Colonic mucosa (tissue), 4 donors: ENCODE measurements around the gene SHISA3. TPM values are rescaled to one million over a fixed set of nuclear protein-coding genes. Genes with fewer than 3 reads are reported as not detected.

Experiments used
- DNase-seq: peaks from one replicate; pipeline ENCODE4 v3.0.0-alpha.2; 2020
- H3K27ac ChIP-seq: fragments of 200-600 bp; one replicate; pipeline ENCODE4 v1.8.0; 2021
- H3K27me3 ChIP-seq: fragments of 200-600 bp; one replicate; pipeline ENCODE4 v1.8.0; 2021
- H3K36me3 ChIP-seq: fragments of 200-600 bp; one replicate; pipeline ENCODE4 v1.8.0; 2021
- H3K4me1 ChIP-seq: fragments of 200-600 bp; one replicate; pipeline ENCODE4 v1.8.0; 2021; ENCODE audit warnings: mild to moderate bottlenecking
- H3K4me3 ChIP-seq: fragments of 200-600 bp; one replicate; pipeline ENCODE4 v1.8.0; 2021
- H3K9ac ChIP-seq, 2 donors: one replicate each; pipeline ENCODE4 v1.7.0; 2013; ENCODE audit warnings: control low read depth in 2 of 2, low read depth in 2 of 2, low read length in 2 of 2
- H3K9me3 ChIP-seq: fragments of 200-600 bp; one replicate; pipeline ENCODE4 v1.8.0; 2021
- intact Hi-C: fragments of 100-400 bp; cut with DNase I; formaldehyde crosslinking; loops from one replicate; pipeline ENCODE4 v1.14.1; 2022
- total RNA-seq, 2 donors: library from RNA; stranded (reverse); fragmentation: NEBNext Ultra II Directional in 1 of 2; extraction: Animal tissue kit (Norgen Biotek cat#: 25700) in 1 of 2; gene quantifications; one replicate each; pipeline ENCODE4 v1.2.1, GENCODE V29; 2021
- TF ChIP-seq, protein P1 (sequence below): fragments of 200-600 bp; IDR thresholded peaks from one replicate; pipeline ENCODE4 v1.8.0; 2022; ENCODE audit warnings: antibody characterized with exemption, mild to moderate bottlenecking
- donor health status: healthy.
- donor health status: DM: no; HTN: no; CAD: no.
- donor health status: DM: no; HTN: no; CAD: no.

SHISA3 gene
- total RNA-seq, 2 donors from 2014 or later, result 0.86 to 1.1 TPM

DNA sequence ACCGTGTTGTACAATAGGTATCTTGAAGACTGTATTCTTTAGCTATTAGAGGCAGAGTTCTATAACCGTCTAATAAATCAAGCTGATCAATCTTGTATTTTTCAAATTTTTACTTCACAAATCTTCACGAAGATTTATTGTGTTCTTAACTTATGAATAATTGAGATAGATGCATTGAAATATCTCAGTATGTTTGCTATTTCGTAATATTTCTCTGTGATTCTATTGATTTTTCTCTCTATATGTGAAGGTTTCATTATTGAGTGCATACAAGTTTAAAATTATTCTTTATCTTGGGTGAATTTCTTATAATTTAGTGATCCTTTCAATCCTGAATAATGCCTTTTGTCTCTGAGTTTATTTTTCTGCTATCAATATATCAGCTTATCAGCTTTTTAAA lies 19.8 kb upstream of the SHISA3 start:
- Histone ChIP-seq H3K27me3 (no peaks in the 10 kb centered on the region), H3K4me1 (no peaks in the 10 kb centered on the region), H3K9me3 (no peaks in the 10 kb centered on the region), H3K27ac (no peak overlapping the region), H3K4me3 (no peak overlapping the region), H3K36me3 (no peaks in the 10 kb centered on the region), H3K9ac (no peak overlapping the region)
- DNase-seq, result no peak
- TF ChIP-seq, protein P1, sequence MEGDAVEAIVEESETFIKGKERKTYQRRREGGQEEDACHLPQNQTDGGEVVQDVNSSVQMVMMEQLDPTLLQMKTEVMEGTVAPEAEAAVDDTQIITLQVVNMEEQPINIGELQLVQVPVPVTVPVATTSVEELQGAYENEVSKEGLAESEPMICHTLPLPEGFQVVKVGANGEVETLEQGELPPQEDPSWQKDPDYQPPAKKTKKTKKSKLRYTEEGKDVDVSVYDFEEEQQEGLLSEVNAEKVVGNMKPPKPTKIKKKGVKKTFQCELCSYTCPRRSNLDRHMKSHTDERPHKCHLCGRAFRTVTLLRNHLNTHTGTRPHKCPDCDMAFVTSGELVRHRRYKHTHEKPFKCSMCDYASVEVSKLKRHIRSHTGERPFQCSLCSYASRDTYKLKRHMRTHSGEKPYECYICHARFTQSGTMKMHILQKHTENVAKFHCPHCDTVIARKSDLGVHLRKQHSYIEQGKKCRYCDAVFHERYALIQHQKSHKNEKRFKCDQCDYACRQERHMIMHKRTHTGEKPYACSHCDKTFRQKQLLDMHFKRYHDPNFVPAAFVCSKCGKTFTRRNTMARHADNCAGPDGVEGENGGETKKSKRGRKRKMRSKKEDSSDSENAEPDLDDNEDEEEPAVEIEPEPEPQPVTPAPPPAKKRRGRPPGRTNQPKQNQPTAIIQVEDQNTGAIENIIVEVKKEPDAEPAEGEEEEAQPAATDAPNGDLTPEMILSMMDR, result no peak
- intact Hi-C loops, result no loop called here

DNA sequence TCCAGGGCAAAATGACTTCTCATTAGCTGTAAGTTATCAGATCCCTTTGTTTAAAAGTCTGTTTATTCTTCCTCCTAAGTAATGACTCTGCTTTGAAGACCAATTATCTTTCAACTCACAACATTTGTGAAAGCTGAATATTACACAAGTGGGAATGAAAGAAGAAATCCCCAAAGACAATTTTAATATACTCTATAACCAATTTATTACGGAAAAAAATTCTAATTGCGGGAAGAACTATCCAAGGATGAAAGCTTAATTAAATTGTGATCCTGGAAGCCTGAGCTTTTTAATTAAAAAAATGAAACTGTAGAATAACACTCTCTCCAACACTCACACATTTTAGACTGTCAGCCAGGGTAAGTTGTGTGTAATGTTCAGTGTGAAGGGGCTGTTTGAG lies 15.6 kb upstream of the SHISA3 start:
- intact Hi-C loops, result no loop called here
- no peaks in the 10 kb centered on the region for H3K27me3 ChIP-seq
- H3K4me1 ChIP-seq, result no peaks in the 10 kb centered on the region
- H3K27ac ChIP-seq, result no peak overlapping the region
- H3K36me3 ChIP-seq, result no peaks in the 10 kb centered on the region
- no peaks in the 10 kb centered on the region for H3K9me3 ChIP-seq
- TF ChIP-seq, protein P1, result no peak
- no peak overlapping the region for H3K4me3 ChIP-seq
- H3K9ac ChIP-seq, result no peak overlapping the region
- no peak for DNase-seq

DNA sequence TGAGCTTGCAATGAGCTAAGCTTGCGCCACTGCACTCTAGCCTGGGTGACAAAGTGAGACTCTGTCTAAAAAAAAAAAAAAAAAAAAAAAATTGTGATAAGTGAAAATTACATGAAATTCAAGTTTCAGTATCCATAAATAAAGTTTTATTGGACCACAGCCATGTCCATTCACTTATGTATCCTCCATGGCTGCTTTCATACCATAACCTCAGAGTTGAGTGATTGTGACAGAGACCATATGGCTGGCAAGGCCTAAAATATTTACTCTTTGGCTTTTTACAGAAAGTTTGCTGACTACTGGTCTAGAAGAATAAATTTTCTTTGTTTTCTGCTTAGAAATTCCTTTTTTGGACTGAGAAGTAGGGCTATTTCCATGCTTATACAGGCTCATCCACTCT lies 11.8 kb upstream of the SHISA3 start:
- Histone ChIP-seq H3K9me3 (no peaks in the 10 kb centered on the region), H3K36me3 (no peaks in the 10 kb centered on the region), H3K27me3 (no peaks in the 10 kb centered on the region), H3K4me1 (no peaks in the 10 kb centered on the region), H3K4me3 (no peak overlapping the region), H3K9ac (no peak overlapping the region), H3K27ac (no peak overlapping the region)
- intact Hi-C loops, result no loop called here
- TF ChIP-seq, protein P1, result no peak
- no peak for DNase-seq

DNA sequence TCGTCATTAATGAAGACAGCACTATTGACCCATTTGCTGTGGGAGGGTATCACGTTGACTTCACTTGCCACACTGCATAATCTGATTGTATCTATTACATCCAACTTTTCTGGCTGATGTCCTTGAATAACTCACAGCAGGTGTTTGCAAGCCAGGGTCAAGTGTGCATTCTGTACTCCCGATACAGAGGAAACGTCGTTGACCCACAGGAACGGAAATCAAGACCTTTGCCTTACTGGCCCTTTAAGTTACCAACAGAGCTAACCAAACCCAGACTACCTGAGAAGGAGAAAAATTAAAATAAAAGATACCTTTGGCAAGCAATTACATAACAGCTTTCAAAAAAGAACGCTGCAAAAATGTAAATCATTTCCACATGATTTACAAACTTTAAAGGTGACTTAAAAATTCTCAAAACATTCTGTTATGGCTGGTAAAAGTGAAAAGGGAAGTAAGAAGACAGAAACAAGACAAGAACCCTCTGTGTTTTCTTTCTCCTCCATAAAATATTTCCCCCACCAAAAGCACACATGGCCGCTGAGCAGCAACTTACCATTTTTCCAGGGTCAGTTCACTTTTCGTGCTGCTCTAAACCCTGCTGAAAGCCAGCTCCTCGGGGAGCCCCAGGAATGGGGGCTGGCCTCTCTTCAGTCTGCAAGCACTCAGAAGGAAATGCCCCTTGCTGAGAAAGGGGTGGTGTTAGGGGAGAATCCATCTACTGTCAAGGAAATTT lies 6.5 kb upstream of the SHISA3 start:
- Histone ChIP-seq H3K9ac (no peak overlapping the region), H3K9me3 (no peaks in the 10 kb centered on the region), H3K27me3 (peaks cover 4% of the 10 kb centered on the region), H3K4me3 (no peak overlapping the region), H3K27ac (no peak overlapping the region), H3K36me3 (no peaks in the 10 kb centered on the region), H3K4me1 (no peaks in the 10 kb centered on the region)
- intact Hi-C loops, result no loop called here
- DNase-seq, result no peak
- TF ChIP-seq, protein P1, result no peak

DNA sequence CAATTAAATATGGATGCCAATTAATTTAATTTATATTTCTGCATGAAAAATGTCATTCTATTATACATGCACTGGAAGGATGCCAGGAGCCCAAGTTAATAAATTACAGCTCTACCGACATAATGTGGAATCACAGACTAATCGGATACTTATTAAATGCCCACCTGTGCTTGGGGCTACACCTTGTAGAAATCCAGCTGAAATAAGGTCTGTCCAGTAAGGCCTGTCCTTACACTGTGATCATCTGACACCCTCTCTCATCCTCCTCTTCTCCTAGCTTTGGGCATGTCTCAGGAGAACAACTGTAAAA lies 6.0 kb upstream of the SHISA3 start:
- intact Hi-C loops, result no loop called here
- no peak for DNase-seq
- H3K36me3 ChIP-seq, result no peaks in the 10 kb centered on the region
- no peak overlapping the region for H3K27ac ChIP-seq
- H3K4me1 ChIP-seq, result no peaks in the 10 kb centered on the region
- H3K9ac ChIP-seq, result no peak overlapping the region
- no peak overlapping the region for H3K4me3 ChIP-seq
- H3K9me3 ChIP-seq, result no peaks in the 10 kb centered on the region
- peaks cover 5% of the 10 kb centered on the region for H3K27me3 ChIP-seq
- TF ChIP-seq, protein P1, result no peak
